Measurements from ENCODE around the gene RPRD1A. TPM values are rescaled to one million over a fixed set of nuclear protein-coding genes. Genes with fewer than 3 reads are reported as not detected.

Gene RPRD1A
- polyA plus RNA-seq, 1 of the 3 experiments (the other 2 are of a cell fraction), result 28.9 TPM

GRCh38 chr18:36088256-36088655, 20.9 kb upstream of the RPRD1A start:
- no peaks in the 10 kb centered on the region for H4K20me1 ChIP-seq (ENCODE audit: insufficient read depth)
- ChIA-PET CTCF (no interaction called here), POLR2A (no interaction called here)
- no peak overlapping the region for H3K4me3 ChIP-seq (ENCODE audit: low read depth in 2 of 2, low read length in 1 of 2)
- H3K27ac ChIP-seq (ENCODE audit: low read depth in 2 of 2, low read length in 1 of 2), result no peak overlapping the region
- DNase-seq, result no peak
- no peaks in the 10 kb centered on the region for H3K9me2 ChIP-seq
- H2AFZ ChIP-seq (ENCODE audit: low read depth), result no peak overlapping the region
- no peaks in the 10 kb centered on the region for H3K36me3 ChIP-seq (replicated peaks in 1 of 2; ENCODE audit: control insufficient read depth in 1 of 2, insufficient read depth in 2 of 2, low read length in 1 of 2)
- H3K4me1 ChIP-seq (ENCODE audit: control insufficient read depth in 1 of 2, insufficient read depth in 2 of 2, low read depth in 1 of 2, low read length in 1 of 2), result no peaks in the 10 kb centered on the region
- no peak overlapping the region for H3K4me2 ChIP-seq
- H3K79me2 ChIP-seq (ENCODE audit: insufficient read depth), result no peaks in the 10 kb centered on the region
- no peaks in the 10 kb centered on the region for H3K9me3 ChIP-seq
- H3F3A ChIP-seq (replicated peaks; ENCODE audit: insufficient read depth), result no peaks in the 10 kb centered on the region
- no peak overlapping the region for H3K9ac ChIP-seq
- H3K27me3 ChIP-seq (ENCODE audit: insufficient read depth), result no peaks in the 10 kb centered on the region
- TF ChIP-seq RFX5 (IDR thresholded peaks at IDR 0.05; ENCODE audit: low read length) (no peak), USF2 (IDR thresholded peaks at IDR 0.05; ENCODE audit: borderline replicate concordance, low read depth, low read length) (no peak), CTCF (IDR thresholded peaks at IDR 0.05) (no peak), EP300 (IDR thresholded peaks at IDR 0.05; ENCODE audit: borderline replicate concordance in 1 of 2, low read depth in 1 of 2, low read length in 1 of 2) (no peak), SMC3 (IDR thresholded peaks at IDR 0.05; ENCODE audit: low read depth, low read length) (no peak), NFIC (IDR thresholded peaks at IDR 0.05; ENCODE audit: borderline replicate concordance) (no peak), RCOR1 (IDR thresholded peaks at IDR 0.05; ENCODE audit: low read length) (no peak), MEF2A (IDR thresholded peaks at IDR 0.05; ENCODE audit: borderline replicate concordance, low read depth) (no peak), CHD2 (IDR thresholded peaks at IDR 0.05; ENCODE audit: low read length, partially characterized antibody) (no peak), TAF1 (IDR thresholded peaks at IDR 0.05; ENCODE audit: borderline replicate concordance, low read depth, low read length) (no peak), RAD21 (IDR thresholded peaks at IDR 0.05; ENCODE audit: low read length) (no peak), RXRA (IDR thresholded peaks at IDR 0.05; ENCODE audit: borderline replicate concordance, low read depth) (no peak)
- WGBS (ENCODE audit: low lambda C conversion rate), result 68% methylated on average over 2 of the region's 2 CpGs

- ChIA-PET POLR2A (no interaction called here), CTCF (interaction anchor here (1.1 to 2.4 kb wide), 2 partner anchors 10 to 13 kb away, joined by 3 to 11 read pairs; no protein-coding TSS in a partner anchor)
- Histone ChIP-seq H3K4me3 (ENCODE audit: low read depth in 2 of 2, low read length in 1 of 2) (no peak overlapping the region), H3K27ac (ENCODE audit: low read depth in 2 of 2, low read length in 1 of 2) (no peak overlapping the region), H3F3A (replicated peaks; ENCODE audit: insufficient read depth) (no peaks in the 10 kb centered on the region), H3K9me2 (no peaks in the 10 kb centered on the region), H3K4me1 (ENCODE audit: control insufficient read depth in 1 of 2, insufficient read depth in 2 of 2, low read depth in 1 of 2, low read length in 1 of 2) (no peaks in the 10 kb centered on the region), H3K36me3 (replicated peaks in 1 of 2; ENCODE audit: control insufficient read depth in 1 of 2, insufficient read depth in 2 of 2, low read length in 1 of 2) (no peaks in the 10 kb centered on the region), H2AFZ (ENCODE audit: low read depth) (no peak overlapping the region), H3K79me2 (ENCODE audit: insufficient read depth) (no peaks in the 10 kb centered on the region), H4K20me1 (ENCODE audit: insufficient read depth) (no peaks in the 10 kb centered on the region), H3K9me3 (no peaks in the 10 kb centered on the region), H3K4me2 (no peak overlapping the region), H3K9ac (no peak overlapping the region), H3K27me3 (ENCODE audit: insufficient read depth) (no peaks in the 10 kb centered on the region)
- TF ChIP-seq JUND (IDR thresholded peaks at IDR 0.05), result no peak
- DNase-seq, result no peak
- WGBS (ENCODE audit: low lambda C conversion rate), result 62% methylated on average over 4 of the region's 8 CpGs
These were observed 18.8 kb upstream of the RPRD1A start for GRCh38 chr18:36086186-36086585.

All from SK-N-SH (cell line).